ENCODE data around the gene CNTNAP2.

DNA sequence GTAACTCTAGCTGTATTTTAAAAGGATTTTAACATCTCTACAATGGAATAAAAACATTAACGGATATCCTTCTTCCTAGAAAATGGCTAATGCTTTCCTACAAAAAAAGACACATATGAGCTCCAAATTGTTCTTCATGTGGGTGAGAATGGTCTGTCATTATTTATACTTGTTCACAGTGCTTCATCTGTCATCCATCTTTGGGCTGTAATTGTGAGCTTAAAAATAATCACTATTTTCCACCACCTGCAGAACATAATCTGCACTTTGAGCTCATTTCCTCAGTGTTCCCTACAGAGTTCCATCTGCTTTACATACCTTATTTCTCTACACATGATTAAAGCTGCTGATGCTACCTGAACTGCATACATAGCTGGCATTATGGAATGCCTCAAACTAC is 1494.8 kb downstream of the CNTNAP2 start:
- TF ChIP-seq, protein P1, sequence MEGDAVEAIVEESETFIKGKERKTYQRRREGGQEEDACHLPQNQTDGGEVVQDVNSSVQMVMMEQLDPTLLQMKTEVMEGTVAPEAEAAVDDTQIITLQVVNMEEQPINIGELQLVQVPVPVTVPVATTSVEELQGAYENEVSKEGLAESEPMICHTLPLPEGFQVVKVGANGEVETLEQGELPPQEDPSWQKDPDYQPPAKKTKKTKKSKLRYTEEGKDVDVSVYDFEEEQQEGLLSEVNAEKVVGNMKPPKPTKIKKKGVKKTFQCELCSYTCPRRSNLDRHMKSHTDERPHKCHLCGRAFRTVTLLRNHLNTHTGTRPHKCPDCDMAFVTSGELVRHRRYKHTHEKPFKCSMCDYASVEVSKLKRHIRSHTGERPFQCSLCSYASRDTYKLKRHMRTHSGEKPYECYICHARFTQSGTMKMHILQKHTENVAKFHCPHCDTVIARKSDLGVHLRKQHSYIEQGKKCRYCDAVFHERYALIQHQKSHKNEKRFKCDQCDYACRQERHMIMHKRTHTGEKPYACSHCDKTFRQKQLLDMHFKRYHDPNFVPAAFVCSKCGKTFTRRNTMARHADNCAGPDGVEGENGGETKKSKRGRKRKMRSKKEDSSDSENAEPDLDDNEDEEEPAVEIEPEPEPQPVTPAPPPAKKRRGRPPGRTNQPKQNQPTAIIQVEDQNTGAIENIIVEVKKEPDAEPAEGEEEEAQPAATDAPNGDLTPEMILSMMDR (IDR thresholded peaks at IDR 0.05; ENCODE audit: low read depth, low read length, missing input control): no peak
- TF ChIP-seq, protein P2, sequence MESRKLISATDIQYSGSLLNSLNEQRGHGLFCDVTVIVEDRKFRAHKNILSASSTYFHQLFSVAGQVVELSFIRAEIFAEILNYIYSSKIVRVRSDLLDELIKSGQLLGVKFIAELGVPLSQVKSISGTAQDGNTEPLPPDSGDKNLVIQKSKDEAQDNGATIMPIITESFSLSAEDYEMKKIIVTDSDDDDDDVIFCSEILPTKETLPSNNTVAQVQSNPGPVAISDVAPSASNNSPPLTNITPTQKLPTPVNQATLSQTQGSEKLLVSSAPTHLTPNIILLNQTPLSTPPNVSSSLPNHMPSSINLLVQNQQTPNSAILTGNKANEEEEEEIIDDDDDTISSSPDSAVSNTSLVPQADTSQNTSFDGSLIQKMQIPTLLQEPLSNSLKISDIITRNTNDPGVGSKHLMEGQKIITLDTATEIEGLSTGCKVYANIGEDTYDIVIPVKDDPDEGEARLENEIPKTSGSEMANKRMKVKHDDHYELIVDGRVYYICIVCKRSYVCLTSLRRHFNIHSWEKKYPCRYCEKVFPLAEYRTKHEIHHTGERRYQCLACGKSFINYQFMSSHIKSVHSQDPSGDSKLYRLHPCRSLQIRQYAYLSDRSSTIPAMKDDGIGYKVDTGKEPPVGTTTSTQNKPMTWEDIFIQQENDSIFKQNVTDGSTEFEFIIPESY (IDR thresholded peaks at IDR 0.05): no peak
- TF ChIP-seq SP1 (IDR thresholded peaks at IDR 0.05) (no peak), REST (IDR thresholded peaks at IDR 0.05) (no peak), JUND (IDR thresholded peaks at IDR 0.05) (no peak), ATF3 (IDR thresholded peaks at IDR 0.05) (no peak), RAD21 (IDR thresholded peaks at IDR 0.05) (no peak), RXRA (IDR thresholded peaks at IDR 0.05) (no peak), YY1 (IDR thresholded peaks at IDR 0.05) (no peak), TAF1 (conservative IDR thresholded peaks at IDR 0.05) (no peak), NR2F2 (IDR thresholded peaks at IDR 0.05) (no peak)
- TF ChIP-seq, protein P3, sequence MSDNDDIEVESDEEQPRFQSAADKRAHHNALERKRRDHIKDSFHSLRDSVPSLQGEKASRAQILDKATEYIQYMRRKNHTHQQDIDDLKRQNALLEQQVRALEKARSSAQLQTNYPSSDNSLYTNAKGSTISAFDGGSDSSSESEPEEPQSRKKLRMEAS (IDR thresholded peaks at IDR 0.05): no peak
